ENCODE results near the gene STAB1.

The STAB1 gene

DNA sequence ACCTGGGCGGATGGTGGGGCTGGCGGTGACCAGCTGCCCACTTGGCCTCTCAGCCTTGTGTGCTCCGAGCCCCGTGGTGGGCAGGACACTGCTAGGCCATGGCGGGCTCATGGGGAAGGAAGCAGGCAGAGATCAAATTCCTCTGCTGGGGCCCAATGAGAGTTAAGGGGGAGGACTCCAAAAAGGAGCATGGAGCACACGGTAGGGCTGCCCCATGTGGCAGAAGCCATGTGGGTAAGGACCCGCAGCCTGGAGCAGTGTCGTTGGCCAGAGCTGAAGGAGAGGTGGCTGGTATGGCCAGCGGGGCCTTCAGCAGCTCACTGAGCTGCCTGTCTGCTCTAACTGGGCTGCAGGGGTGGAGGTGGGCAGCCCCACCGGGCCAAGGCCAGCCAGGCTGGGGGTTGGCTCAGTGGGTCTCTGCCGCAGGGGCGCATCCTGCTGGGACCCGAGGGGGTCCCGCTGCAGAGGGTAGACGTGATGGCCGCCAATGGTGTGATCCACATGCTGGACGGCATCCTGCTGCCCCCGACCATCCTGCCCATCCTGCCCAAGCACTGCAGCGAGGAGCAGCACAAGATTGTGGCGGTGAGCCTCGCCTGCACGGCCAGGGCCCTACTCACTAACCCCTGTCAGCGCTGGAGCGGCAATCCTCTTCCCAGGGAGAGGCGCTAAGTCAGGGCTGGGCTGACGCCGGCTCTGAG, 11.3 kb downstream of the STAB1 start:
- DNase-seq = no peak

DNA sequence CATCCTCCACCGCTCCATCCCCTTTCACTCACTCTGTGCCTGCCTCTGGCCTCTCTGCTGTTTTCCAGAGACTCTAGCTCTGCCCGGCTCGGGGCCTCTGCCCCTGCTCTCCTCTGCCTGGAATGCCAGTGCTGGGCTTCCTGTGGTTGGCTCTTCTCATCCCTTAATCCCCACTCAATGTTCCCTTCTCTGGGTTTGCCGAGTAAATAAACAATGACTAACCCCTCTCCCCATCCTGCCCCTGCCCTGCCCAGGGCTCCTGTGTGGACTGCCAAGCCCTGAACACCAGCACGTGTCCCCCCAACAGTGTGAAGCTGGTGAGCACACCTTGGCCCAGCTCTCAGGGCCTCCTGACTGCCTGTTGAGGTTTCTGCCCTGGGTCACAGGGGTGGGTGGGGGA, 12.2 kb downstream of the STAB1 start:
- DNase-seq = no peak

DNA sequence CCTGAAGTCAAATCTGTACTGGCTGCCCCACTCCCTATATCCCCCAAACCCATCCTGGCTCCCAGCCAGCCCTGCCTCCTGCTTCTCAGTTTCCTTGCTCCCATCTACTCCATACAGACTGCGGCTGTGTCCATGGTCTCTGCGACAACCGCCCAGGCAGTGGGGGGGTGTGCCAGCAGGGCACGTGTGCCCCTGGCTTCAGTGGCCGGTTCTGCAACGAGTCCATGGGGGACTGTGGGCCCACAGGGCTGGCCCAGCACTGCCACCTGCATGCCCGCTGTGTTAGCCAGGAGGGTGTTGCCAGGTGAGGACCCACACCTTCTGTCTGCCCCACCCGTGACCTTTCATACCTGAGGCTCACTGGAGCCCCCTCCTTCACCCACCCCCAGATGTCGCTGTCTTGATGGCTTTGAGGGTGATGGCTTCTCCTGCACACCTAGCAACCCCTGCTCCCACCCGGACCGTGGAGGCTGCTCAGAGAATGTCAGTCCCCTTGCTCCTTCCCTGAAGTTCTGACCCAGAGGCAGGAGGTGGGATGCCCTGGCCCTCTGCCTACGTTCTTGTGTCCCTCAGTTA, 14.7 kb downstream of the STAB1 start:
- peak; percentile 81 for DNase-seq

DNA sequence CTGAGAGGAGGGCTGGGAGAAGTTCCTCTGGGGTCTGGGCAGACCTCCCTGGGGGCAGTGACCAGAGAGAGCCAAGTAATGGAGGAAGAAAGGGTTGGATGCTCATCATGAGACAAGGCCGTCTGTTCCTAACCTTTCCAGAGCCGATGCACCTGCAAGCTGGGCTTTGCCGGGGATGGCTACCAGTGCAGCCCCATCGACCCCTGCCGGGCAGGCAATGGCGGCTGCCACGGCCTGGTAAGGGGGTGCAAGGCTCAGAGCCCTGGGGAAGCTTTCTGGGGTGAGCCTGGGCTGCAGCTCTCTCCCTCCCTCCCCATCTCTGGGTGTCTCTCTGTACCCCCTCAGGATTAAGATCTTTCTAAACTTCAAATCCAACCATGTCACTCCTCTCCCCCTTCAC, 16.4 kb downstream of the STAB1 start:
- DNase-seq = no peak

DNA sequence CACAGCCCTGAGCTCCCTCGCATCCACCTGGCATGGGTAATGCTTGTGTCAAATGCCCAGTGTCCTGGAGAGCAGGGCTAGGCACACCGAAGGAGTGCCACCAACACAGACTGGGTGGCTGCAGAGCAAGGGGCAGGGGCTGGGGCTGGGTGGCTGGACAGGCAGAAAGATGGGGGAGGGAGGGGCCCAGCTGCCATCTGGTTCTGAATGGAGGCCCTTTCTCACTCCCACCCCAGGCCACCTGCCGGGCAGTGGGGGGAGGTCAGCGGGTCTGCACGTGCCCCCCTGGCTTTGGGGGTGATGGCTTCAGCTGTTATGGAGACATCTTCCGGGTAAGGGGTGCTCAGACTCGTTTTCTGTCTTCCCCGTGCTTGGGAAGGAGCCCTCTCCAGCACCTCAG, 17.0 kb downstream of the STAB1 start:
- DNase-seq = no peak

DNA sequence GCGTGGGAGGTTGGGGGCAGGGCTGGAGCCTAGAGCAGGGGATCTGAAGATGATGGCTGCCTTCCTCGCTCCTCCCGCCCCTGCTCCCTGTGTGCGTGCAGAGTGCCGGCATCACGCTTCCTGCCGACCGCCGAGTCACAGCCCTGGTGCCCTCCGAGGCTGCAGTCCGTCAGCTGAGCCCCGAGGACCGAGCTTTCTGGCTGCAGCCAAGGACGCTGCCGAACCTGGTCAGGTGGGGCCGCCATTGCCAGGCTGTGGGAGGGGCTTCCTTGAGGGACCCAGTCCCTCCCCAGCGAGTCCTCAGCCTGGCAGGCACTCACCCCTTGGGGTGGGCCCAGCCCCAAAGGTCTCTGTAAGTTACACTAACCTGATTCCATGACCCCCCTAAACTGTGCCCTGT, 17.6 kb downstream of the STAB1 start:
- no peak for DNase-seq

DNA sequence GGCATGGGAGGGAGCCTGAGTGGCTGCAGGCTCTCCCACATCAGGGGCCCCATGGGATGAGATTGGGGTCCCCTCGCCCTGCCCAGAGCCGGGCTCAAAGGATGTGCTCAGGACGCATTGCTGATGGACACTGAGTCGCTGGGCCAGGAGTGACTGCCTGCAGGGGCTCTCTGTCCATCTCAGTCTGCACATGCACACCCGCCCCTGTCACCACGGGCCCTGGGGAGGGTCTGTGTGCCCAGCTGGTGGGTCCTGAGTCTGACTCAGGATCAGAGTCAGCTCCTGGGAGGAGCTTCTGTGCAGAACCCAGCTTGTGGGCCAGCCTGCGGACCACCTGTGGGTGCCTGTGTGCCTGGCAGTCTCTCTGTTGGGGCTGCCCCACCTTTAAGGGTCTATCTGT, 18.1 kb downstream of the STAB1 start:
- no peak for DNase-seq

DNA sequence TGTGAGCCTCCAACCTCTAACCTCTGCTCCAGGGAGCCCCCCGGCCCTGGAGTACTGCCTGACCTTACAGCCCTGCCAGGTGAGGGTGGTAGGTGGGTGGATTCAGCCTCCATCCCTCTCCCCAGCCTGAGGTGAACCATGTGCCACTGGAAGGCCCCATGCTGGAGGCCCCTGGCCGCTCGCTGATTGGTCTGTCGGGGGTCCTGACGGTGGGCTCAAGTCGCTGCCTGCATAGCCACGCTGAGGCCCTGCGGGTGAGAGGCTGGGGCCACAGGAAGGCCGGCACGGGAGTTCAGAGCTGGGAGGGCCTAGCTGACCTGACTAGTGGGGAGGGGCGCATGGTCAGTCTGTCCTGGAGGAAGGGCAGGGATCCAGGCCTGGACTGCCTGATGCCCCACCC, 19.4 kb downstream of the STAB1 start:
- DNase-seq = no peak

DNA sequence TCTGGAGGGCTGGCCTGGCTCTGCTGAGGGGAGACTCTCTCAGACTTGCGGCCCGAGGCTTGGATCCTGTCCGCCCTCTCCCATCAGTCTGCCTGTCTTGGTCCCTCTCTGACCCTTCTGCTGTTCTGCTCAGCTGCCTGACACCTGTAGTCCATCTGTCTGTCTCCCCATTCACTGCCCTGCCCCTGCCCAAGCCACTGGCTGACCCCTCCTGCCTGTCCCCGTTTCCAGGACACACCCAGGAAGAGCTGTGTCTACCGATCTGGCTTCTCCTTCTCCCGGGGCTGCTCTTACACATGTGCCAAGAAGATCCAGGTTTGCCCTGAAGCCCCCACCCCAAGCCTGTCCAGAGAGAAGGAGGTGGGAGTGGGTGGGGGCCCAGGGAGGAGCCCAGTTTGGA, 20.1 kb downstream of the STAB1 start:
- no peak for DNase-seq

DNA sequence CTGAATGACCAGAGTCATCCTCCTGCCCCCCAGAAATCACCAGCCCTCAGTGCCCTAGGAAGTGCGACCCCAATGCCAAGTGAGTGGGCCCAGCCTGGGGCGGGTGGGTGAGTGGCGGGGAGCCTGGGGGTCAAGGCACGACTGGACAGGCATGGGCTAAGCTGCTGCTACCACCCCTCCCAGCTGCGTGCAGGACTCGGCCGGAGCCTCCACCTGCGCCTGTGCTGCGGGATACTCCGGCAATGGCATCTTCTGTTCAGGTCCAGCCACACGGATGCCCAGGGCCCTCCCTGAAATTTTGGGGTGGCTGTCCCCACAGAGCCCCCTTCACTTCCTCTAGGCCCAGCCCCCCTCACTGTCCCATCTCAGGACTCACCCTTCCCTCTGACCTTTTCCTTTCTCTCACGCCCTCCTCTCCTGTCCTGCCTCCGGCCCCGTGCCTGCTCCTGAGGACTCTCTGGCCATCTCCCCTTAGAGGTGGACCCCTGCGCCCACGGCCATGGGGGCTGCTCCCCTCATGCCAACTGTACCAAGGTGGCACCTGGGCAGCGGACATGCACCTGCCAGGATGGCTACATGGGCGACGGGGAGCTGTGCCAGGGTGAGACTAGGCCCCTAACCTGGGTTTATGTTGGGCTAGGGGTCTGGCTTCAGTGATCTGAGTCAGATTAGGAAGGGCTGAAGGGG, 21.5 kb downstream of the STAB1 start:
- no peak for DNase-seq

DNA sequence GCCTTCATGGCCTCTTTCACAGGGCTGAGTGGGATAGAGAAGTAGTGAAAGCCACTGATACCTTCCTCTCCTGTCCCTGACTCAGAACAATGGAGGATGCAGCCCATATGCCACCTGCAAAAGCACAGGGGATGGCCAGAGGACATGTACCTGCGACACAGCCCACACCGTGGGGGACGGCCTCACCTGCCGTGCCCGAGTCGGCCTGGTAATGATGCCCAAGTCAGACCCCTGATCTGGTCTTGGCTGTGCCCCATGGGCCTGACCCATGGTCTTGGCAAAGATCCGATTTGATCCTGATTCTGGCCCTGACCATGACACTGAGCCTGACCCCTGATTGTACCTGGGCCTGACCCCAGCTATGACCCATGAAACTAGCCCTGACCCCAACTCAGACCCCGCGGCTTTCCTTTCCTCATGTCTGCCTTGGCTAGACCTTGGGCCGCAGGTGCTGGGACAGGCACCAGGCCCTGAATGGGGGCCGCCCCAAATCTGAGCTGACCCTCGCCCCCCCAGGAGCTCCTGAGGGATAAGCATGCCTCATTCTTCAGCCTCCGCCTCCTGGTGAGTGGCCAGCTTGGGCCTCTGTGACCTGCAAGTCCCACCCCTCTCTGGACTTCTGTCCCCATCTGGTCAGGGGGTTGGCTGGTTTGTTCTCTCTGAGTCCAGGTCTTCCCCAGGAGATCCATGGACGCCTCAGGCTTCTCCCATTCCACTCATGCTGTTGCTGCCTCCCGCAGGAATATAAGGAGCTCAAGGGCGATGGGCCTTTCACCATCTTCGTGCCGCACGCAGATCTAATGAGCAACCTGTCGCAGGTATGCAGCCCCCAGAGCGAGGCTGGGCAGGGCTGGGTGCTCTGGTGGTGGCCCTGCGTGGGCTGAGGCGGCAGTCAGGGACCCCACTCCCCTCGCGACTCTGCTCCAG, 22.9 kb downstream of the STAB1 start:
- DNase-seq = no peak

DNA sequence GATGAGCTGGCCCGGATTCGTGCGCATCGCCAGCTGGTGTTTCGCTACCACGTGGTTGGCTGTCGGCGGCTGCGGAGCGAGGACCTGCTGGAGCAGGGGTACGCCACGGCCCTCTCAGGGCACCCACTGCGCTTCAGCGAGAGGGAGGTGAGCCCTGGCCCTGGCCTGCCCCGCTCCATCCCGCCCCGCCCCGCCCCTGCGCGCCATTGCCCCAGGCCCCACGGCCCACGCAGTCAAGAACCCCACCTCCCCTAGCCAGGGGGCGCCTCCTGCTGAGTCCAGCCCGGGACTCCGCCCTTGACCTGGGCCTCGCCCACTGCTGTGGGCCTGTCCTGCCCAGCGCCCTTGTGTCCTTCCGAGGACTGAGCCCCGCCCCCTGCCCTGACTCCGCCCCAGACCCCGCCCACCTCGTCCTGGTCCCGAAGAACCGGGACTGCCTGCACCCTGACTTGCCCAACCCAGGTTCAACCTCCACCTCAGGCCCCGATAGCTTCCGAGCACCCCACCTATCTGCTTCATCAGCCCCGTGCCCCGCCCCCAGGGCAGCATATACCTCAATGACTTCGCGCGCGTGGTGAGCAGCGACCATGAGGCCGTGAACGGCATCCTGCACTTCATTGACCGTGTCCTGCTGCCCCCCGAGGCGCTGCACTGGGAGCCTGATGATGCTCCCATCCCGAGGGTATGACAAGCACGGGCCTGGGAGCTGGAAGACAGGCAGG, 23.7 kb downstream of the STAB1 start:
- peak; percentile 85 for DNase-seq

DNA sequence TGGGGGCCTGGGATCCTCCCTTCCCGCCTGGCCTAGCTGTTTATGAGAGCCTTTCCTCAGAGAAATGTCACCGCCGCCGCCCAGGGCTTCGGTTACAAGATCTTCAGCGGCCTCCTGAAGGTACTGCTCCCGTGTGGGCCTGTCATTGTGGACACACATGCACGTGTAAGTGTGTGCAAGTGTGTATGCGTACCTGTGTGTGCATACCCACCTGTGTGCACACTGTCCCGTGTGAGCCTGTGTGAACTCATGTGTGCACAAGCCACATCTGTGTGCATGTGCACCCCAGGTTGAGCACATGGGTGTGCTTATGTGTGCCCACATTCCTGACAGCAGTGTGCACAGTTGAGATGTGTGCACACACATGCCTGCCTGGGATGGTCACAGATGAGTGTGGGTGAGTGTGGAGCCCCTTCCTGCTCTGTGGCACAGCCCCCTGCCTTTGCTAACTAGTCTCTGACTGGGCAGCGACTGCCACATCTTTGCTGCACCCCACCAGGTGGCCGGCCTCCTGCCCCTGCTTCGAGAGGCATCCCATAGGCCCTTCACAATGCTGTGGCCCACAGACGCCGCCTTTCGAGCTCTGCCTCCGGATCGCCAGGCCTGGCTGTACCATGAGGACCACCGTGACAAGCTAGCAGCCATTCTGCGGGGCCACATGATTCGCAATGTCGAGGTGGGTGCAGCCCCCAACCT, 24.5 kb downstream of the STAB1 start:
- no peak for DNase-seq

DNA sequence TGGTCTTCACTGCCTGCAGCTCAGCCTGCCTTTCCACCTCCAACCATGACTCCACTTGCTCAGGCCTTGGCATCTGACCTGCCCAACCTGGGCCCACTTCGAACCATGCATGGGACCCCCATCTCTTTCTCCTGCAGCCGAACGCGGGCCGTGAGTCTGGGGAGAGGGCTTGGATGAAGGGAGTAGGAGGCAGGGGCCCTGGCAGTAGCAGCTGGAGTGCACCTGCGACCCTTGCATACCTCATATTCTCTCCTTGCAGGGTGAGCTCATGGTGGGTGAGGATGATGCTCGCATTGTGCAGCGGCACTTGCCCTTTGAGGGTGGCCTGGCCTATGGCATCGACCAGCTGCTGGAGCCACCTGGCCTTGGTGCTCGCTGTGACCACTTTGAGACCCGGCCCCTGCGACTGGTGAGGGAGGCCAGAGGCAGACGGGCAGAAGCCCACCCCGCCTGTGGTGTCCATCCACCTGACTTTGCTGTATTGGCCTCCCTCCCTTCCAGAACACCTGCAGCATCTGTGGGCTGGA, 25.1 kb downstream of the STAB1 start:
- no peak for DNase-seq

DNA sequence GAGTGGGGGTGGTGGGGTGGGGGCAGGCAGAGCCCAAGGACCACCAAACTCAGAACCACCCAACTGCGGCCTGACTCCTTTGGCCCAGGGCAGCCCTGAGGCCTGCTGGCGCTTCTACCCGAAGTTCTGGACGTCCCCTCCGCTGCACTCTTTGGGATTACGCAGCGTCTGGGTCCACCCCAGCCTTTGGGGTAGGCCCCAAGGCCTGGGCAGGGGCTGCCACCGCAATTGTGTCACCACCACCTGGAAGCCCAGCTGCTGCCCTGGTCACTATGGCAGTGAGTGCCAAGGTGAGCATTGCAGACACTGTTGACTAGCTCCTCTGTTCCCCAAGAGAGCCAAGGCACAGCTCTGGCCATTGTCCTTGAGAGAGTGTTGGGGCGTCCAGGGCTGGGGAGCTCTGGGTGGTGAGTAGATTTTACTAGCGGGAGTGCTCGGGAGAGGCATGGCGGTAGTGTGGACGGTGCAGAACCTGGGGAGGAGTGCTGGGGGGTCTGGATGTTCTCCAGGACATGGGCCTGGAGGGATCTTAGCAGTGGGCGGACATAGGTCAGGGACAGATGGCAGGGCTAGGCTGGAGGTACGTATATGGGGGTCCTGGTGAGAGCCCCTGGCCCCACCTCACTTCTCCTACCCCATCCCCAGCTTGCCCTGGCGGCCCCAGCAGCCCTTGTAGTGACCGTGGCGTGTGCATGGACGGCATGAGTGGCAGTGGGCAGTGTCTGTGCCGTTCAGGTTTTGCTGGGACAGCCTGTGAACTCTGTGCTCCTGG, 25.8 kb downstream of the STAB1 start:
- peak; percentile 44 for DNase-seq

DNA sequence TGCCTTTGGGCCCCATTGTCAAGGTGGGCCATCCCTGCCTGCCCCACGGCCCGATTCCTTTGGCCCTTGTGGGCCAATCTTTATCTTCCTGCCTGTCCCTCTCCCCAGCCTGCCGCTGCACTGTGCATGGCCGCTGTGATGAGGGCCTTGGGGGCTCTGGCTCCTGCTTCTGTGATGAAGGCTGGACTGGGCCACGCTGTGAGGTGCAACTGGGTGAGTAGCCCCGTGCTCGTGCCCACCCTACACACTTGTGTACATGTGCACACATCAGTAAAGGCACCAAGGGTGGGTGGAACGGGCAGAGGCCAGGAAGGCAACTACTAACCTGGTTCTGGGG, 26.3 kb downstream of the STAB1 start:
- DNase-seq = peak; percentile 39

DNA sequence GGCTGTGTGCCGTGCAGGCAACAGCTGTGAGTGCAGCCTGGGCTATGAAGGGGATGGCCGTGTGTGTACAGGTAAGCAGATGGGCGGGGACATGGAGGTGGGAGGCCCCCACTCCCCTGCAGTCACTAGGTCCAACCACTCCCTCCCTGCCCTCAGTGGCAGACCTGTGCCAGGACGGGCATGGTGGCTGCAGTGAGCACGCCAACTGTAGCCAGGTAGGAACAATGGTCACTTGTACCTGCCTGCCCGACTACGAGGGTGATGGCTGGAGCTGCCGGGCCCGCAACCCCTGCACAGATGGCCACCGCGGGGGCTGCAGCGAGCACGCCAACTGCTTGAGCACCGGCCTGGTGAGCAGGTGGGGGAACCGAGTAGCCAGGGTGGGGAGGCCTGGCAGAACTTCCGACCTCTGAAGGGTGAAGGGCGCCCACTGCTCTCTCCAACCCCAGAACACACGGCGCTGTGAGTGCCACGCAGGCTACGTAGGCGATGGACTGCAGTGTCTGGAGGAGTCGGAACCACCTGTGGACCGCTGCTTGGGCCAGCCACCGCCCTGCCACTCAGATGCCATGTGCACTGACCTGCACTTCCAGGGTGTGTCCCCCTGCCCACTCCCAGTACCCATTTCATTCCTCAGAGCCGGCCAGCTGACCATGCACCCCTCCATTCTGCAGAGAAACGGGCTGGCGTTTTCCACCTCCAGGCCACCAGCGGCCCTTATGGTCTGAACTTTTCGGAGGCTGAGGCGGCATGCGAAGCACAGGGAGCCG, 26.9 kb downstream of the STAB1 start:
- DNase-seq = no peak

DNA sequence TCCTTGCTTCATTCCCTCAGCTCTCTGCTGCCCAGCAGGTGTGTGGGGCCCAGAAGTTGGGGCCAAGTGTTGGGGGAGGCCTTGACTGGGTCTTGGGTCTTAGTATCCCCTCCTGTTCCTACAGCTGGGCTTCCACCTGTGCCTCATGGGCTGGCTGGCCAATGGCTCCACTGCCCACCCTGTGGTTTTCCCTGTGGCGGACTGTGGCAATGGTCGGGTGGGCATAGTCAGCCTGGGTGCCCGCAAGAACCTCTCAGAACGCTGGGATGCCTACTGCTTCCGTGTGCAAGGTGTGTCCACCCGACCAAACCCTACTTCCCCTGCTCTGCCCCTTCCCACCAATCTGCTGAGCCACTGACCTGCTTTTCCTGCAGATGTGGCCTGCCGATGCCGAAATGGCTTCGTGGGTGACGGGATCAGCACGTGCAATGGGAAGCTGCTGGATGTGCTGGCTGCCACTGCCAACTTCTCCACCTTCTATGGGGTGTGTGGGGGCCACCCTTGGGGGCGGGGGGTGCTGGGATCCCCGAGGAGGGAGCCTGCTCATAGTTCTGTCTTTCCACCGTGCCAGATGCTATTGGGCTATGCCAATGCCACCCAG, 27.6 kb downstream of the STAB1 start:
- DNase-seq = peak; percentile 49

DNA sequence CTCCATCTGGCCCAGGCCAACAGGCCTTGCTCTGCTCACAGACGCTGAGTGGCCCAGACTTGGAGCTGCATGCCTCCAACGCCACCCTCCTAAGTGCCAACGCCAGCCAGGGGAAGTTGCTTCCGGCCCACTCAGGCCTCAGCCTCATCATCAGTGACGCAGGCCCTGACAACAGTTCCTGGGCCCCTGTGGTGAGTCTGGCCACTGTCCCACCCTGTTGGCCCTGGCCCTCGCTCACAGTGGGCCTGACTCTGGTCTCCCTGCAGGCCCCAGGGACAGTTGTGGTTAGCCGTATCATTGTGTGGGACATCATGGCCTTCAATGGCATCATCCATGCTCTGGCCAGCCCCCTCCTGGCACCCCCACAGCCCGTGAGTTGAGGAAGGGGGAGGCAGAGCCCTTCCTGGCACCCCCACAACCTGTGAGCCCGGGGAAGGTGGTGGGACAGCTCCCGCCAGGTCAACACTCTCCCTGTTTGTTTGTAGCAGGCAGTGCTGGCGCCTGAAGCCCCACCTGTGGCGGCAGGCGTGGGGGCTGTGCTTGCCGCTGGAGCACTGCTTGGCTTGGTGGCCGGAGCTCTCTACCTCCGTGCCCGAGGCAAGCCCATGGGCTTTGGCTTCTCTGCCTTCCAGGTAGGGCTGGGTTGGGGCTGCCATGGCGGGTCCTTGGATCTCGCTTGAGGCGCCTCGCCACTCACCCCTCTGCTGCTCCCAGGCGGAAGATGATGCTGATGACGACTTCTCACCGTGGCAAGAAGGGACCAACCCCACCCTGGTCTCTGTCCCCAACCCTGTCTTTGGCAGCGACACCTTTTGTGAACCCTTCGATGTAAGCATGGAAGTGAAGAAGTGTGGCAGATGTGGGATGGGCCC, 28.5 kb downstream of the STAB1 start:
- DNase-seq = peak; percentile 35
